ENCODE measurements around the gene INPP4A.

DNA sequence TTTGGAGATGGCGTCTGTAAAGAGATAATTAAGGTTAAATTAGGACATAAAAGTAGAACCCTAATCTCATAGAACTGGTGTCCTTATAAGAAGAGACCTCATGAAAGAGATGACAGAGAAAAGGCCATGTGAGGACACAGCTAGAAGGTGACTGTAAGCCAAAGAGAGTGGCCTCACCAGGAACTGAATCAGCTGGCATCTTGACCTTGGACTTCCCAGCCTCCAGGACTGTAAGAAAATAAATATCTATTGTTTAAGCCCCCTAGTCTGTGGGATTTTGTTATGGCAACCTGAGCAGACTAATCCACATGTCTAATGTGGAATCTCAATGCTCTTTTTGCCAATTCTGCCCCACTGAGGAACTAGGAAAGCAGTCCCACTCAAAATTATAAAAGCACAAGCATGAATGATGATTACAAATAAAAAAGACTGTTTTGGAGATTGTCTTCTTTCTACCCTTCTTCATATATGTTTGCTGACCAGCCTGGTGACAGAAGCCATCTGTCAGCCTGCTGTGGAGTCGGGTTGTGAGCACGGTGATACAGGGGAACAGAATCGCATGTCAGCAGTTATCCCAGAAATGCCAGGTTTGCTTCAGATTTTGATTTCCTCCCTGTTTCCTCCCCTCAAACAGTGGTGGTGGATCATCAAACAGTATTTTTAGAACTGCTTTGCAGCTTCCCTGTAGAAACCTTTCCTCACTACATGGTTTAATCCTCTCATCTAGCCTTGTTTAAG is 54.2 kb downstream of the INPP4A start:
- TF ChIP-seq, protein P1, sequence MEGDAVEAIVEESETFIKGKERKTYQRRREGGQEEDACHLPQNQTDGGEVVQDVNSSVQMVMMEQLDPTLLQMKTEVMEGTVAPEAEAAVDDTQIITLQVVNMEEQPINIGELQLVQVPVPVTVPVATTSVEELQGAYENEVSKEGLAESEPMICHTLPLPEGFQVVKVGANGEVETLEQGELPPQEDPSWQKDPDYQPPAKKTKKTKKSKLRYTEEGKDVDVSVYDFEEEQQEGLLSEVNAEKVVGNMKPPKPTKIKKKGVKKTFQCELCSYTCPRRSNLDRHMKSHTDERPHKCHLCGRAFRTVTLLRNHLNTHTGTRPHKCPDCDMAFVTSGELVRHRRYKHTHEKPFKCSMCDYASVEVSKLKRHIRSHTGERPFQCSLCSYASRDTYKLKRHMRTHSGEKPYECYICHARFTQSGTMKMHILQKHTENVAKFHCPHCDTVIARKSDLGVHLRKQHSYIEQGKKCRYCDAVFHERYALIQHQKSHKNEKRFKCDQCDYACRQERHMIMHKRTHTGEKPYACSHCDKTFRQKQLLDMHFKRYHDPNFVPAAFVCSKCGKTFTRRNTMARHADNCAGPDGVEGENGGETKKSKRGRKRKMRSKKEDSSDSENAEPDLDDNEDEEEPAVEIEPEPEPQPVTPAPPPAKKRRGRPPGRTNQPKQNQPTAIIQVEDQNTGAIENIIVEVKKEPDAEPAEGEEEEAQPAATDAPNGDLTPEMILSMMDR (IDR thresholded peaks at IDR 0.05; ENCODE audit: poor library complexity), result no peak
- no peak for TF ChIP-seq EZH2phosphoT487 (IDR thresholded peaks at IDR 0.05; ENCODE audit: low read depth, severe bottlenecking, unreplicated experiment)
- TF ChIP-seq EZH2 (IDR thresholded peaks at IDR 0.05; ENCODE audit: borderline replicate concordance), result no peak

Data from hepatocyte (in vitro differentiated cells).